HG02981 (cell line): ENCODE measurements around the gene WDR7.
A peak's percentile ranks its signal among the peaks of the same experiment; 100 is the strongest.

Experiments used
- ATAC-seq: cut with Tn5 transposase; IDR thresholded peaks from one replicate; pipeline ENCODE4 v1.9.1; 2021; ENCODE audit warnings: mild to moderate bottlenecking, moderate library complexity; ENCODE audit not compliant: unreplicated experiment

WDR7 gene

DNA sequence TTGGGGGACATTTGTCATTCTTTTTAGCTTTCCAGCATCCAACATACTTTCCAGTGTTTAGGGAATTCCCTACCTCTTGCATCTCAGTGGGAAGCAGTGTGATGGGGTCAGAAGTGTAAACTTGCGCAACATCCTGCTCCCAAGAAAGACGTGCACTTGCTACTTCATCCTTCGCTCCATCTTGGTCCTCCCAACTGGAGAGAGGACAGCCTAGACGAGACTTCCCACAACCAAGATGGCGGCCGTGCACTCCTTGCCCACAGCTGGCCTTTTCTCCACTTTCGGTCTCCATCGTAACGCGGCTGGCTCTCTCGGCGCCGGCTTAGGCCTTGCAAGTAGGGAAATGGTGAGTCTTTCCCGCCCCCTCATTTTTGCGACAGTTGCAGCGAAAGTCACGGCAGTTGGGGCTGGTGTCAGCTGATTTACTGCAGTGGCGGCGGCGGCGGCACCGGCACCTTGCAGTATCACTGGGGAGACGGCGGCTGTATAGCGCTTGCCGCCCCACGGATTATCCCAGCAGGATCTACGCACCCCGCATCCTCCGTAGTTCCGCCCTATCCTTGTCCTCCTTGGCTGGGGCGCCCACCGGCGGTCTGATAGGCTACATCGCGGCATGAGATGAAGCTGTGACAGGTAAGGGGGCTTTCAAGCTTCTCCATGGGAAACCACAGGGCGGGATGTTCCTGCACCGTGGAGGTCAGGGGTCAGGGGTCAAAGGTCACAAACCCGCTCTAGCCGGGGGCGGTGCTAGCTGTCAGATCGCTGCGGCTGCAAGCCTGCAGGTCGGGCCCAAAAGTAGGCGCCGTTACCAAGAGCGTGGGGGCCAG lies at the start of gene WDR7:
Gene WDR7 (plus strand): TSS at position 416 of the 827 bp plus-strand sequence. CDS start 21,157 bp downstream, outside the sequence.
- ATAC-seq = peak; percentile 95

DNA sequence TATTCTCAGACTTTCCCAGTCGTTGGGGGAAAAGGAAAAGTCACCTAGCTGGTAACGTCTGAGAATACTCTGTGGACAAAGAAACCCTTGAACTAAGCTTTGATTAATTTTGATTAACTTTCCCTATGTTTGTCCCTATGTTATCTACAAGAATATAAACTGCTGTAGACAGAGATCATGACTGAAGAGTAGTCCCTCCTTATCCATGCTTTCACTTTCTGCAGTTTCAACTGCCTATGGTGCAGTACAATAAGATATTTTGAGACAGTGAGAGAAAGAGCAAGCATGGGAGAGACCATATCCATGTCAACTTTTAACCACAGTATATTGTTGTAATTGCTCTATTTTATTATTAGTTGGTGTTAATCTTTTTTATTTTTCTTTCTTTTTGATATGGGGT lies 44.5 kb upstream of the WDR7 start:
- no peak for ATAC-seq

DNA sequence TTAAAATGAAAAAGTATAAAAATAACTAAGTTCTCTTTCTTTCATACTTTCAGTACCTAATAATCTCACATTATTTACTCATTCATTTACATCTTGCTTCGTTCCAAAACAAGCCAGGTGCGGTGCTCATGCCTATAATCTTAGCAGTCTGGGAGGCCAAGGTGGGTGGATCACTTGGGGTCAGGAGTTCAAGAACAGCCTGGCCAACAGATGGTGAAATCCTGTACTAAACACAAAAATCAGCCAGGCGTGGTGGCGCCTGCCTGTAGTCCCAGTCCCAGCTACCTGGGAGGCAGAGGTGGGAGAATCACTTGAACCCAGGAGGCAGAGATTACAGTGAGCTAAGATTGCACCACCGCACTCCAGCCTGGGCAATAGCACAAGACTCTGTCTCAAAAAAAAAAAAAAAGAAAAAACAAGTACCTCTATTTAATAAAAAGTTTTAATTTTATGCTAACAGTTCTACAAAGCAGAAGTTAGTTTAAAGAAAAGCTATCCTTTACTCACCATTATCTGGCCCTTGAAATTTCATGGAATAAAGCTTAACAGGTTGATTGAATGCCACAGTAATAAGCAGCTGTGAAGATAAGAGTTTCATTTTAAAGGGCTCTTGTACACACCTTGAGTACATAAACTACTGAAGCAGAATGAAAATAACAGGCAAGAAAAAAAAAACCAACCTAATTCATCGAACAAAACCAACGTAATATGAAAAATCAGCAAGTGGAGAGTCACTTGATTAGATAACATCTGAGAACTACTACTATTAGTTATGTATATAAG lies 35.2 kb upstream of the WDR7 start:
- no peak for ATAC-seq

DNA sequence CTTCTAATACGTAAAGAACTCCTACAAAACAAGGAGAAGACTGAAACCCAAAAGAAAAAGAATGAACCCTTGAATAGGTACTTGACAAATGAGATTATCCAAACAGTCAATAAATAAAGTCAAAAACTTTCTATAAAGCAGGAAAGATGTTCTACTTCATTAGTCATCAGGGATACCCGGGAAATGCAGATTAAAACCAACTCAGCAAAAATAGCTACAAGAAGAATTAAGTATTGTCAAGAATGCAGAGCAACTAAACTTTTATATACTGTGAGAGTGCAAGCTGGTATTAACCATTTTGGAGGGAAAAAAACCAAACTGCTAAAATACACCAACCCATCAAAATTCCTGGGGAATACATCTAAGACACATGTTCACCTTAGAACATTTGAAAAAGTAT lies 23.2 kb upstream of the WDR7 start:
- ATAC-seq = no peak

DNA sequence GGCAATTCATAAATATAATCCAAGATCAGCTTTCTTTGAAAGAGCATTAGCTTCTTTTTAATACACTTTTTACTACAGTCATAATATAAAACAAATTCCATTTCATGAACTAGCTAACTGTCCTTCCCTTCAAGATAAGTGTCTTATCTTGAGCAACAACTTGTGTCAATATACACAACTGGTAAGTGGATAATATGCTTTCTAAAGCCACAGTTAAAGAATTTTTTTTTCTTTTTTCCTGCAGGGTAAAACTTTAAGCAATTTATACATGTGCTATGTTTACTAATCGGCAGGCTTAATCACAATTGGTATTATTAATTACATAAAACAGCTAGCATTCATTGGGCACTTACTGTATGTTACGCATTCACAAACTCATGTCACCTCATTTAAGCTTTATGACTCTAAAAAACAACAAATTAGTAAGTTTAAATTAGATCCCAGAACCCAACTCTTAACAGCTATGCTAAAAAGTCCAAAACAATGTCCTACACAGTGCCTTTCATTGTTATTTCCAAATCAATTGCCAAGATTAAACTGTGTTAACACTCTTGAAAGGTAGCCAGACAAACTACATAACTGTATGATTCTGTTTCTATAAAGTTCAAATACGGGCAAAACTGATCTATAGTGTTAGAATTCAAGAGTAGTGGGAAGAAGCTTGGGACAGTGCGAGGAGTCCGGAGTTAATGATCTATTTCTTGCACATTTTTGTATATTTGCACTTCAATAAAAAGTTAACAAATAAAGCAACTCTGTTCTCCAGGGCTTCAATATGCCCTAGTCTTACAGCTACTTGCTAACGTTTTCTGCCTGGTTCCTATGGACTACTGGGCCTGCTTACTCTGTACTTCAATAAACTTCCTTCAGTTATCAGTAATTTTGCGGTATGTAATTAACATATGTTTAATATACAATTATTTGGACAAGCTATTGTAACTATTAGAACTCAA lies 18.8 kb upstream of the WDR7 start:
- no peak for ATAC-seq

DNA sequence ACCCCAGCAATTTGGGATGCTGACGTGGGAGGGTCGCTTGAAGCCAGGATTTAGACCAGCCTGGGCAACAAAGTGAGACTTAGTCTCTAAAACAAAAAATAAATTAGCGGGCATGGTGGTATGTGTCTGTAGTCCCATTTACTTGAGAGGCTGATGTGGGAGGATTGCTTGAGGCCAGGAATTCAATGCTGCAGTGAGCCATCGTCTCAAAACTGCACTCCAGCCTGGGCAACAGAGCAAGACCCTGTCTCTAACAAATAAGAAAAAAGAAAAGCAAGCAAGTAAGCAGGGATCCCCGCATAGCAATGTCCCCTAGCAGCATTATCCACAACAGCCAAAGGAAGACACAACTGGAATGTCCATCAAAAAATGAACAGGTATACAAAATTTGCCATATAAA lies 16.2 kb upstream of the WDR7 start:
- ATAC-seq = no peak

DNA sequence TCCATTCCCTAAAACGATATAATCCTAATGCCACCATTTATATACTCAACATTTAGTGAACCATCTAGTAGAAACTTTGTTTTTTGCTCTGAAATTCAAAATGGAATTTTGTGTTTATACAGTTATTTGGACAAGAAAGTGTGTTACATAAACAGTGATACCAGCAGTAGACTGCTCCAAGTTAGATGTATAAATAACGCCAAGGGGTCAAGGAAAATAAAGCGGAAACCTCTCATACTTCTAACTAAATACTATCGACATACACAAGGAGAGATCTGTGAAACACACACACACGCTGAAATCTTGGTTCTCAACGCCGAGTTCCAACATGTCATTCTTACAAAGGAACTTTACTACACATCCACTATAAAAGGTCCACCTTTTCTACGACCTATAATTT lies 14.0 kb upstream of the WDR7 start:
- no peak for ATAC-seq

DNA sequence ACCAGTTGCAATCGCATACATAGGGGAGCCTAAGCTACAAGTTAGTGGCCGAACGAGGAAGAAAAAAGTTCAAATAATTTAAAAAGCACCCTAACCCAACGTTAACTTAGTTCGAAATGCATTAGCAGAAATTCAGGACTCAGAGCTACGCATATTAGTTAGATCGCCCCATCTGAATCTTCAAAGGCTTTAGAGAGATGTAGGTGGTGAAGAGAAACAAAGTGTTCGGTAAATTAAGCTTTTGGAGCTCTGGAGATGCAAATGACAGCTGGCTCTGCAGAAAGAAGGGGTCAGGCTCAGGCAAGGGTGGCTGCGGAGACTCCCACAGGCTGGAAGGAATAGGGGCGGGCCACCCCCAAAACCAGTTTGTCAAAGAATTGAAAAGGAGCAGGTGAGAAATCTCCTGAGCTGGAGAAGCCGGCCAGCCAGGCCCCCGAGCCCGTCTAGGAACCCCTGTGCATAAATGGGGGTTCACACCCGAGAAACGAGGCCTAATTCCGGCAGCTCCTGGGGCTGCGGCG lies 13.4 kb upstream of the WDR7 start:
- peak; percentile 6 for ATAC-seq

DNA sequence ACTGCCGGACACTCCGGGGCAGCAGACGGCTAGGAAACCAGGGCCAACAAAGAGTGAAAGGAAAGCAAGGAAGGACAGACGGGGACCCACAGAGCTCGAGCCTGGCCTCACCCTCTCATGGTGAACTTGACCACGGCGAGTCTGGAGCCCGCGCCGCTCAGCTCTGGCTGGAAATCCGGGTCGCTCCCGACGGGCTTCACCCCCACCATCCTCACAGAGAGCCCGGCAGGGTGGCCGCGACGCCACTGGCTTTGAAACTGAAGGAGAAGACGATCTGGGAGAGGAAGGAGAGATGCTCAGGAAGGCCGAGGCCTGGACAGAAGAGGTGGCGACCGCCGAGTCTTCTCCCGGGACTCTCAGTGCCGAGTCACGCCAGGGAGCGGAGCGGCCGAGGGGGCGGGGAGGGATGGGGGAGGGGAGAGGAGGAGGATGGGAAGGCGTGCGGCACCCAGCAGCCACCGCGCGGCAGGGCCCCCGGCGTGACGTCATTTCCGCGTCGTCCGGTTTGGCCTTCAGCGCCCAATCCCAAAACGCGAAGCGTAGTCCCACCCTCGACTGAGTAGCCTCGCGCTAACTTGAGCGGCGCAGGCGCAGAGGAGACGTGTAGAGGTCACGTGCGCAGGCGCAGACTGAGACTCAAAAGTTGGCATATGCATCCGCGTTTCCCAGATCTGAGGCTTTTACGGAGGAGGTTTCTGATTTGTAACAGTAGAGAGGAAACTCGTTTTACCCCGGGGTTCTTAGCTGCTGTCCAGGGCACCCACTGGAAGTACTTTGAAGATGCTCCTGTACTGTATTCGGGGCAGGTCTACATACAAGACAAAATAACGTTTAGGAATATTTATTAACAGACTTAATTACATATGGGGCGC lies 12.7 kb upstream of the WDR7 start, which contains the start of gene TXNL1:
Gene TXNL1 (minus strand): TSS at position 361 of the 872 bp plus-strand sequence. CDS start 152 bp downstream, at position 209.
- peak; percentile 97 for ATAC-seq

DNA sequence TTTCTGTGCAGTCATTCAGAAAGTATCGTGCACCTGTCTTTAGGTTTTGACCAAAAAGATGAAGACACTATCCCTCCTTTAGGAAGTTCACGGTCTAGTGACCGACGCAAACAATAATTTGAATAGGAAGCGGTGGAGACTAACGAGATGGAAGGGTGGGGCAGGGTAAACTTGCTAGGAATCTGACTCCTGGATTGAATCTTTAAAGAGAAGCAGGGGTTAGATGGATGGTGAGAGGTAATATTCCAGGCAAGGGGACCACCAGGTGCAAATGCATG lies 12.1 kb upstream of the WDR7 start:
- peak; percentile 9 for ATAC-seq

DNA sequence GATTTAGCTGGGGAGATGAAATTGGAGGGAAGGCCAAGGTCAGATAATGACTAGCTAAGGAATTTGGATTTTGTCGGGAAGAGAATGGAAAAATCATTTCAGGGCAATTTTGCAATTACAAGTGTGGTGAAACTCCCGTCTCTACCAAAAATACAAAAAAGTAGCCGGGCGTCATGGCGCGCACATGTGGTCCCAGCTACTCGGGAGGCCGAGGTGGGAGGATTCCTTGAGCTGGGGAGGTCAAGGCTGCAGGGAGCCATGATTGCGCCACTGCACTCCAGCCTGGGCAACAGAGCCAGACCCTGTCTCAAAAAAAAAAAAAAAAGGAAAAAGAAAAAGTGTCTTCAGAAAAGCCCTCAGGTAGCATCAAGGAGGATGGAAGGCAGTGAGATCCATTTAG lies 11.6 kb upstream of the WDR7 start:
- ATAC-seq = no peak

DNA sequence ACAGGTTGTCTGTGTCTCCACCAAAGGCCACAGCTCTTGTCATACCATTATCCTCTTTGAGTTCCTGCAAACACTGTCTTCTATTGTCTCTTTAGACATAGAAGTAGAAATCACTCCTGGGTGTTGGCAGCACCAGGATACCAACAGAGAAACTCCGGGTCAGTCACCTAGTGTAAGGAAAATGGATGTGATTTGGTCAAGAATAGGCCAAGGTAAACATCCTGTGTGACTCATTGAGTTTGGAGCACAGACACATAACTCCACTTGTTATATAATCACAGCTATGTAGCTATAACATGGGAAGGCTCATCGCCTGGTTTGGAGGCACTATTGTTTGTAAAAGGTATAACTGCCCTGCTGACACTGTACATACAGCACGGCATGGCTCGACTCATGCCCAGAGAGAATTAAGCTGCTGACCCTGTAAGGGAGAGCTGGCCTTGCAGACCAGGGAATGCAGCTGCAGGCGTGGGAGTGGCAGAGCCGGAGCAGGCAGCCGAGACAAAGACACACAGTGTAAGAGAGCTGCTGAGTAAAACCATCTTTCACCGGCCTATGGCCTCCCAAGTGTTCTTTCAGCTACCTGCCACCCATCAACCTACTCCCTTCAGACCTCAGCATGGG lies 9.3 kb upstream of the WDR7 start:
- ATAC-seq = no peak

DNA sequence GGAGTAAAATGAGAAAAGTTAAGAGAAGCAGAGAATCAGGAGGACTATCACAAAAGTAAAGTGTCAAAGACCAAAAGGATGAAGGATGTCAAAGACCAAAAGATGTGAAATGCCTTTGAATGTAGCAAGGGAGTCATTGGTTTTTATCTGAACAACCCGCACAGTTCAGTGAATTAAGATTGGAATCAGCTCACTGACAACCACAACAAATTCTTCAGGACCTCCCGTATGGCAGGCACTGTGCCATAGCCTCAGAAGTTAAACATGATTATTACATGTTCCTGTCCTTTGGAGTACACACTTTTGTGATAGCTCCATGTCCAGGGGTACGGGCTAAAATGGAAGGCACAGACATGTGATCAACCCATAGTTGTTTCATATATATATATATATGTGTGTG lies 7.8 kb upstream of the WDR7 start:
- ATAC-seq = no peak

DNA sequence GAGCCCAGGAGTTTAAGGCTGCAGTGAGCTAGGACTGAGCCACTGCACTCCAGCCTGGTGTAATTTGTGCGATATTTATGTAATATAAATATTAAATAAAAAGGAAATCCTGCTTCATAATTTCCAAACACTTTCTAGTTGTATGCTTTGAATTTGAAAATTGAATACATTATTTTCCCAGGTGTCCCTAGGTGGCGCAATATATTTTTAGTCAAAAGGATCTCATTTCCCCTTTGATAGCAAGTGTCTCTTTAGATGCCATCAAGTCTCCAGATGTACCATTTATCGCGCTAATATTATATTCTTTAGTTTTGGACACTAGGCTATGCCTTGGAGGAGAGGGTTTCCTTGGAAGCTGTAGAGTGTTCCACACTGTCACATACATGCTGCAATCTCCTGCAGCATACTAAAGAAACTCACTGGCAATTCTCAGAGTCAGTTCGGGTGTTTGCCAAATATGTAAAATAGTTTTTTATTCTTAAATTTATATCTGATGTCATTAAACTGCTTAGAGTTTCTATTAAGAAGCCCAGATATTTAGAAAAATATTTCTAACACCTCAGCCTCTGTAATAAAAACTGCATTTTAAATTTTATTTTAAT lies 5.6 kb upstream of the WDR7 start:
- no peak for ATAC-seq

DNA sequence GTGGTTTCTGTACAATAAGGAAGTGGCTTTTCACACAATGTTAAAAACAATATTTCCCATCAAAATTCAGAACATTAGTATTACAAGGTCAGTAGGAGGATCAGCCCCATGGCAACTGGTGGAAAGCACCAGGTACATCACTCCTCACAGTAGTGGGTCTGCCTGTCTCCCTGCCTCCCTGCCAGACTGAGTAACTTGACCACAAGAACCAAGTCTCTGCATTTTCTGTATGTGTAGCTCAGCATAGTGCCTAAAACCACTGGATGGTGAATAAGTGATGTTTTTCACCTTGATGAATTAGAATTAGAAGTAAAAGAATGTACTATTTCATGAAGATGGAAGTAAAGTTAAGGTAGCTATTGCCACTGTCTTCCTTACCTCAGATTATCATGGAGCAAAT lies 4.1 kb upstream of the WDR7 start:
- ATAC-seq = peak; percentile 25

DNA sequence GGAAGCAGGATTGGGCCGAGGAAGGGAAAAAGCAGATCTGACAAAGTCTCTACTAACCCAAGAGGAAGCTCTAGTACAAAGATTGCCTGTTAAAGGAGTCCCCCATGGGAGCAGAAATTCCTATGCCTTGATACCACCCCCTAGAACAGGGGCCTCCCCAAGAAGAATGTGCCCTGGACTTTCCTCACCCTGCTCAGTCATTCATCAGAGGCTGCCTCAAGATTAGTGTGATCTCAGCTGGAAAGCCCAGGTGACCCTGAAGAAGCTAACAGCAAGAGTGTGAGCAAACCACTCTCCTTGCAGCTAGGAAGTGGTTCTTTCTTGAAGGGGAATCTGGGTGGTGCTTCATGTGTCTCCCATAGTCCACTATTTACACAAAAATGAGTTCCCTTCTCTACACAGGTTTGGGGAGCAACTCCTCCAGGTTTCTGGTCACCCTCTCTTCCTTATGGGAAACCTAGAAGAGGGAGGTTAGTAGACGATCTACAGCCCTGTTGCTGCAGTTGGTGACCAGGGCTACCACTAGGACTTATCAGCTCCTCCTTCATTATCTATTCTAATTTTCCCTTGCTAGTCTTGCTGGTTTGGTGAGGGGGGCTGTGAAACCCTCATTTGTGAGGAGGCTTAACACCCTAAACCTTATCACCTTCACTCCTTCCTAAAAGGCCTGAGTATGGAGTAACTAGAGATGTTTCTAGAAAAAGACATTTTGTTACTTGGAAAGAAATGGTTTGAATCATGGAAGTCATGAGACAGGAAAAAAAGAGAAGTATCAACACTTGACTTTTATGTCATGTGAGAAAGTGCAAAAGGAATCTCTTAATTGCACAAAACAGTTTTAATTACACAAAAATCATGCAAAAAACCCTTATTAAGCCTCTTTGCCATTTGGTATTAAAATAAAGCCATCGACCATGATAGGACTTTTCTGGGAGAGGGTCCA lies 2.9 kb upstream of the WDR7 start:
- no peak for ATAC-seq

DNA sequence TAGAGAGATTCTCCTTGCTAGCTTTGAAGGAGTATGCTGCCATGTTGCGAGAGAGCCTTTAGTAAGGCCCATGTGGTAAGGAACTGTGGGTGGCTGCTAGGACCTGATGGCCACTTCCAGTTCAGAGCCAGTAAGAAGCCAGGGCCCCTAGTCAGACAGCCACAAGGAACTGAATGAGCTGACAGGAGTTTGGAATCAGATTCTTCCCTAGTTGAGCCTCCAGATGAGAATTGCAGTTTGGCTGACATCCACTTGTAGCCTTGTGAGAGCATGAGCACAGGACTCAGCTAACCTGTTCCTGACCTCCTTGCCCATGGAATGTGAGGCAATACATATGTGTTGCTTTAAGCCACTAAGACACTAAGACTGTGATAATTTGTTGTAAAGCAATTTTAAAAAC lies 1.2 kb upstream of the WDR7 start:
- ATAC-seq = no peak

DNA sequence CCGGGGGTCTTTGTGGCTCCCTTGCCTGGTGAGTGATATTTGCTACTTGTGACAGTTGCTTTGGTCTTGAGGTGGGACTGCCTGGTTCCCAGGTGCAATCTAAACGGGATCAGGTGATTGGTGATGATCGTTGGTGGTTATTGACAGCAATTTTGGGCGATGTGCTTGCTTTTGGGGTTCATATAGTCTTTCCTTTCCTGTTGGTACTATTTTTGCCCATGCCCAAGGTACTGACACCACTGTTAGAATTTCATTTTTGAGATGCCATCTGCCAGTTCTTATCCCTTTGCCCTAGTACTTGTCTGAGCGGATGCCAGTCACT lies 573 bp downstream of the WDR7 start:
- ATAC-seq = no peak
